ENCODE data around the gene GATAD2B.
"Not testable (repeated sequence)": the region's sequence is repeated elsewhere in the genome, so short reads cannot be mapped to it uniquely, and the experiment has no call there.

The GATAD2B gene

DNA sequence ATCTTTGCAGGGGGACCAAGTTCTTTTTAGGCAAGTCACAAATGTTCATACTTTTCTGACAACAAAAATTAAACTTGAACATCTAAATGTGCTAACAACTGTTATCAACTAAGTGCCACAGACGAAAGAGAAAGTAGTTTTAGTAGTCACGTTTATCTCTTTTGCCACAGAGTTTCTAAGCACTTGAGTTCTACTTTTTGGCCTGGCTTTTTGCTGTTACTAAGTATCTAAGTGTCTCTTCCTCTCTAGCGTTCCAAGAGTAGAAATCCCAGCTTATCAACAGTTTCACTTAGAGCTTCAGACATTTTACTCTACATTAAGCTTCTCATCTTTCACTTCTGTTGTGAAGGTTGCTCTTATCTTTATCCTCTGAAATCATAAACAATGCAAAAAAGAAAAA lies 34.2 kb downstream of the GATAD2B start:
- no peak for DNase-seq (ENCODE audit: low spot score)

DNA sequence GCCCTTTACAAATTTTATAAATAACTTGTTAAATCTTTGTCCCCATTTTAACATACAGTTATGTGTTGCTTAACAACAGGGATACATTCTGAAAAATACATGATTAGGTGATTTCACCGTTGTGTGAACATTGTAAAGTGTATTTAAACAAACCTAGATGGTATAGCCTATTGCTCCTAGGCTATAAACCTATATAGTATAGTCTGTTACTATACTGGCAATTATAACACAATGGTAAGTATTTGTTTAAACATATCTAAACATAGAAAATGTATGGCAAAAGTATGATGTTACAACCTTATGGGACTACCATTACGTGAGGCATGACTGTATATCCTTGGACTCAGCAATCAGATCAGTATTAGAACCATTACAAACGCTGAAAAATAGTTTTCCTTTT lies 36.6 kb downstream of the GATAD2B start:
- no peak for DNase-seq (ENCODE audit: low spot score)

- no peak for DNase-seq (ENCODE audit: low spot score)
Observed at GRCh38 chr1:153883223-153883622, 39.5 kb downstream of the GATAD2B start.

- no peak for DNase-seq (ENCODE audit: low spot score)
Observed at GRCh38 chr1:153882296-153882912, 40.4 kb downstream of the GATAD2B start.

GRCh38 chr1:153881751-153882150 lies 41.0 kb downstream of the GATAD2B start:
- no peak for DNase-seq (ENCODE audit: low spot score)

GRCh38 chr1:153880962-153881361 lies 41.8 kb downstream of the GATAD2B start:
- DNase-seq (ENCODE audit: low spot score), result peak; percentile 38

DNA sequence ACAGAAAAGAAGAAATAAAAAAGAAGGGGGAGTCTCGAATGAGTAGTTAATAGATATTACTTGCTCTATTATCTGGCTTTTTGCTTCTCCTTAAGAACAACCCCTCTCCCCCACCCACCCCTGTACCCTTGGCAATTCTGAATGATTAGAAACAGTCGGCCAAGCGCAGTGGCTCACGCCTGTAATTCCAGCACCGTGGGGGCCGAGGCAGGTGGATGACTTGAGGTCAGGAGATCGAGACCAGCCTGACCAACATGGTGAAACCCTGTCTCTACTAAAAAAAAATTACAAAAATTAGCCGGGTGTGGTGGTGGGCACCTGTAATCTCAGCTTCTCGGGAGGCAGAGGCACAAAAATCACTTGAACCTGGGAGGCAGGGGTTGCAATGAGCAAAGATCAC lies 42.7 kb downstream of the GATAD2B start:
- no peak for DNase-seq (ENCODE audit: low spot score)

GRCh38 chr1:153877112-153877511 lies 45.7 kb downstream of the GATAD2B start:
- no peak for DNase-seq (ENCODE audit: low spot score)

DNA sequence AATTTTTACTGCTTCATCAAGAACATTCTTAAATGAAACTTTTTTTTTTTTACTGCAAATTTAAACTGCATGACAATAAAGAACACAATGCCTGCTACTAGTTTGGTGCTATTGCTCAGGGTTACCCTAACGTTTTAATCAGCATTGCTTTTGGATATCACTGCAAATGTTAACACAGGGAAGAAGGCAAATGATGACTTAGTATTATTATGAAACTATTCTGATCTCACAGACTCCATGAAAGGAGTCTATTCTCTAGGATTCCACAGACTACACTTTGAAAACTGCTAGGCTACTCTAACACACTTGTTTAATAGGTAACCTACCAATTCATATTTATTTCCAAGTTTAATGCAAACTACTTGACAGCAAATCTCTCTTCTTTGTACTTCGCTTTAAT lies 49.8 kb downstream of the GATAD2B start:
- DNase-seq (ENCODE audit: low spot score), result no peak

GRCh38 chr1:153872331-153872730 lies 50.4 kb downstream of the GATAD2B start:
- DNase-seq (ENCODE audit: low spot score), result no peak

- no peak for DNase-seq (ENCODE audit: low spot score)
Observed at GRCh38 chr1:153869486-153869885, 53.3 kb downstream of the GATAD2B start.

DNA sequence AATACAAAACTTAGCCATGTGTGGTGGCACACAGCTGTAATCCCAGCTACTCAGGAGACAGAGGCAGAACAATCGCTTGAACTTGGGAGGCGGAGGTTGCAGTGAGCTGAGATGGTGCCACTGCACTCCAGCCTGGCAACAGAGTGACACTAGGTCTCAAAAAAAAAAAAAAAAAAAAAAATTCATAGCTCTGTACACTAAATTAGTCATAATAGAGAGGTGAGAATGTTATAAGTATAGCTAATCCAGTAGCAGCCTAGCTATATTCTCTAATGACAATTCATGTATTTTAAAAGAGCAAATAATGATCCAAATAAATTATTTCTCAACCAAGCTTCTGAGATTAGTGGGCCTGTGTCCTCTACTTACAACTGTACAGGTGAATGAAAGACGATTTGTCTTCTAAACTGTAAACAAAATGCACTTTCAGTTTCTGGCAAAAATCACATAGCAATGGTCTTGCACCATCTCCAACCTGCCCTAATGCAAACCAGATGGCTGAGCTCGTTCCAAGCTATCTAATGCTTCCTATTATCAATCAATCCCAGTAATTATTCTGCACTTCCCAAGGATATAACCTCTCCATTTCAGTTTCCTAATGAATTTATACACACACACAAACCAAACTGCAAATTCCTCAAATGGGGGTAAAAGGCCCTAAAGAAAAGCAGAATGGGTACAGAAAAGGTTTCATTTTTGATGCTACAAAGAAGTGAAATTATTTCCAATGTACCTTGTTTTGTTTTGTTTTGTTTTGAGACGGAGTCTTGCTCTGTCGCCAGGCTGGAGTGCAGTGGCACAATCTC lies 56.5 kb downstream of the GATAD2B start:
- DNase-seq (ENCODE audit: low spot score), result peak; percentile 28

- DNase-seq (ENCODE audit: low spot score), result no peak
Observed at GRCh38 chr1:153860285-153860684, 62.5 kb downstream of the GATAD2B start.

GRCh38 chr1:153857505-153857904 lies 65.3 kb downstream of the GATAD2B start:
- DNase-seq (ENCODE audit: low spot score), result no peak

GRCh38 chr1:153856763-153857162 lies 66.0 kb downstream of the GATAD2B start:
- no peak for DNase-seq (ENCODE audit: low spot score)

DNA sequence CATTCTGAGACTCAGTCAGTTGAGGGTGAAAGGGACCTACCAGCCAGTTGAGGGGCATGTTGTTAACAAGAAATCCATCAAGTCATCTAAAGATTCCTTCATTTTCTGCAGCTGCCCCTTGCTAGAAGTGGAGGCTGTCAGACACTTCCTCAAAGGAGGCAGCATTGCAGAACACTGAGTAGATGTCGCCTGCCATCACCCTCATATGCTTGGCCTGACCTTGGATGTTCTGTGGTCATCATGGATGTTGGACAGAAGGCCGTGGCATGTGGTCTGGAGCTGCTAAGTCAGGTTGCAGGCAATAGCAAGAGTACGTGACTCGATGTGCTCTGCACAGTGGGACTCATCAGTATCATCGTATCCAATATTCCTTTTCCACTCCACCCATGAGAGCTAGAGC lies 70.6 kb downstream of the GATAD2B start:
- DNase-seq (ENCODE audit: low spot score), result no peak

DNA sequence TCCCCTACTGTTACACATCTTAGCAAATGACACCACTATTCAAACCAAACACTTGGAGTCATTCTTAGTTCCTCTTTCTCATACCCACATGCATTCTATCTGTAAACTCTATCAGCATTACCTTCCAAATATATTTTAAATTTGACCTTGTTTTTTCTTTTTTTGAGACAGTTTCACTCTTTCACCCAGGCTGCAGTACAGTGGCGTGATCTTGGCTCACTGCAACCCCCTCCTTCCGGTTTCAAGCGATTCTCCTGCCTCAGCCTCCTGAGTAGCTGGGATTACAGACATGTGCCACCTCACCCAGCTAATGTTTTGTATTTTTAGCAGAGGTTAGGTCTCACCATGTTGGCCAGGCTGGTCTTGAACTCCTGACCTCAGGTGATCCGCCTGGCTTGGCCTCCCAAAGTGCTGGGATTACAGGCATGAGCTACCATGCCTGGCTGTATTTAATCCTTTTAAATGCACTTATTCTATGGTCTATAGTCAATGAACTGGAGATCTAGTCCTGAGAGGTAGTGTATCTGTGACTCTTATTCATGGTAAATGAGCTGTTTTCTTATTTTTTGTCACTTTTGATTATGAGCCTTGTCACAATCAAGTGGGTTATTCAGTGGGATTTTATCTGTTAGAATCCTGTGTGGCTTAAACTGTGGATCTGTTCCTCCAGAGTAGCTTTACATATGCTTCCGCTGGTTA lies 73.1 kb downstream of the GATAD2B start:
- peak; percentile 75 for DNase-seq (ENCODE audit: low spot score)

DNA sequence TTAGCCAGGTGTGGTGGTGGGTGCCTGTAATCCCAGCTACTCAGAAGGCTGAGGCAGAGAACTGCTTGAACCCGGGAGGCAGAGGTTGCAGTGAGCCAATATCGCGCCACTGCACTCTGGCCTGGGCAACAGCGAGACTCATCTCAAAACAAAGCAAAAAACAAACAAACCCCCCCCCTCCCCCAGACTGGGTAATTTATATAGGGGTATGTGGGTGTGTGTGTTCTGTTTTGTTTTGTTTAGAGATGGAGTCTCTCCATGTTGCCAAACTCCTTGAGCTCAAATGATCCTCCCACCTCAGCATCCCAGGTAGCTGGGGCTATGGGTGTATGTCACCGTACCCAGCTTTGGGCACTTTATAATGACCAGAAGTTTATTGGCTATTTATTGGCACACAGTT lies 74.0 kb downstream of the GATAD2B start:
- no peak for DNase-seq (ENCODE audit: low spot score)

DNA sequence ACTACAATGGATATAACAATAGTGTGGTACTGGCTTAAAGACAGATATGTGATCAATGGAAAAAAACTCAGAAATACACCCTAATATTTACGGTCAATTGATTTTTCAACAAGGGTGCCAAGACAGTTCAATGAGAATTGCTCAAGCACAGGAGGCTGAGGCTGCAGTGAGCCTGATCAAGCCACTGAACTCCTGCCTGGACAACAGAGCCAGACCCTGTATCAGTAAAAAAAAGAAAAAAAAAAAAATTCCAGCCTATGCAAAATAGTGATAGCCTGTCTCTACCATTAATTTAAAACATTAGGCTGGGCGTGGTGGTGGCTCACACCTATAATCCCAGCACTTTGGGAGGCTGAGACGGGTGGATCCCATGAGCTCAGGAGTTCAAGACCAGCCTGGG lies 77.6 kb downstream of the GATAD2B start:
- DNase-seq (ENCODE audit: low spot score), result no peak

DNA sequence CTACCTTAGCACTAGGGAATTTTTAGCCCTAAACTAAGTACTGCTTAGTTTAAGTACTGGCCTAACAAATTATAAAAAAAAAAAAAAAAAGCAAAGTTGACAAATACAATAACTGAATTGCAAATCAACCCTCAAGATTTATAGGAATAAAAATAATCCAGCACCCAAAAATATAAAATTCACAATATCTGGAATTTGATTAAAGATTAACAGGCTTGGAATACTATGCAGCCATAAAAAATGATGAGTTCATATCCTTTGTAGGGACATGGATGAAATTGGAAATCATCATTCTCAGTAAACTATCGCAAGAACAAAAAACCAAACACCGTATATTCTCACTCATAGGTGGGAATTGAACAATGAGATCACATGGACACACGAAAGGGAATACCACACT lies 78.4 kb downstream of the GATAD2B start:
- not testable (repeated sequence) for DNase-seq (ENCODE audit: low spot score)

GRCh38 chr1:153842006-153842471 lies 80.7 kb downstream of the GATAD2B start:
- DNase-seq (ENCODE audit: low spot score), result peak; percentile 49

DNA sequence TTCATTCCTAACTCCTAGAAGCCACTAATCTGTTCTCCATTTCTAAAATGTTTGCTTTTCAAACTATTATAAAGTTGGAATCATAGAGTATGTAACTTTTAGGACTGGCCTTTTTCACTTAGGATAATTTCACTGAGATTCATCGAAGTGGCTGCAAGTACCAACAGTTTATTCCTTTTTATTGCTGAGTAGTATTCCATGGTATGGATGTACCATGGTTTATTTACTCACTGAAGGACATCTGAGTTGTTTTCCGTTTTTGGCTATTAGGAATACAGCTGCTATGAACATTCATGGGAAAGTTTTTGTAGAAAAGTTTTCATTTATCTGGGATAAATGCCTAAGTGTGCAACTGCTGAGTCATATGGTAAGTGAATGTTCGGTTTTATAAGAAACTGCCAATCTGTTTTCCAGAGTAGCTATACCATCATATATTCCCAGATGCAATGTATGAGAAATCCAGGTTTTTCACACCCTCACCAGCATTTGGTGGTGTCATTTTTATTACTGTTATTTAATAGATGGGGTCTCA lies 81.2 kb downstream of the GATAD2B start:
- no peak for DNase-seq (ENCODE audit: low spot score)

DNA sequence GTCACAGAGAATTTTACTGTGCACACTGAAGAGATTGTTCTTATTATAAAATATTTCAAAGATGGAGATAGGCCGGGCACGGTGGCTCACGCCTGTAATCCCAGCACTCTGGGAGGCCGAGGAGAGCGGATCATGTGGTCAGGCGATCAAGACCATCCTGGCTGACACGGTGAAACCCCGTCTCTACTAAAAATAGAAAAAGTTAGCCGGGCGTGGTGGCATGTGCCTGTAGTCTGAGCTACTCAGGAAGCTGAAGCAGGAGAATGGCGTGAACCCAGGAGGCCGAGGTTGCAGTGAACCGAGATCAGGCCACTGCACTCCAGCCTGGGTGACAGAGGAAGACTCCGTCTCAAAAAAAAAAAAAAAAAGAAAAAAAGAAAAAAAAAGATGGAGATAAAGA lies 82.0 kb downstream of the GATAD2B start:
- not testable (repeated sequence) for DNase-seq (ENCODE audit: low spot score)

Data from NAMALWA (cell line).